ENCODE results near the gene KRT13. TPM values are rescaled to one million over a fixed set of nuclear protein-coding genes. Genes with fewer than 3 reads are reported as not detected.

Gene KRT13
- total and polyA plus RNA-seq, 10 of the 15 experiments (the other 5 are each of a cell fraction or from before 2014, with no cell fraction given) = not detected

- no peak for TF ChIP-seq ZBTB11 (CRISPR knock-in tag; IDR thresholded peaks at IDR 0.05)
- no peak for TF ChIP-seq SP1 (IDR thresholded peaks at IDR 0.05; ENCODE audit: low read depth, low read length)
- no peak for TF ChIP-seq MYB (IDR thresholded peaks at IDR 0.05; ENCODE audit: borderline replicate concordance, low read depth, low read length)
- TF ChIP-seq TARDBP (IDR thresholded peaks at IDR 0.05; ENCODE audit: borderline replicate concordance) = no peak
- no peak for TF ChIP-seq HSF1 (IDR thresholded peaks at IDR 0.05; ENCODE audit: low read depth, low read length)
- TF ChIP-seq BCL3 (IDR thresholded peaks at IDR 0.05; ENCODE audit: borderline replicate concordance, insufficient read depth, low read depth, low read length, poor library complexity, severe bottlenecking) = no peak
- no peak for TF ChIP-seq PBX3 (IDR thresholded peaks at IDR 0.05; ENCODE audit: insufficient replicate concordance, low read depth, low read length)
- no peak for TF ChIP-seq ZBTB4 (CRISPR knock-in tag; IDR thresholded peaks at IDR 0.05)
- no peak for TF ChIP-seq CHD1 (IDR thresholded peaks at IDR 0.05; ENCODE audit: low read depth, low read length)
Measured at GRCh38 chr17:41542357-41542756, 36.9 kb upstream of the KRT13 start (continued).
